Activated CD8-positive, alpha-beta memory T cell treated with anti-CD3 and anti-CD28 coated beads for 48 hours (primary cell): Measurements from ENCODE around the gene MEIOB.

Source experiments
- DNase-seq, 3 experiments: peaks; one replicate each; pipeline ENCODE4 v3.0.0-alpha.2; 2020; ENCODE audit warnings: low read depth in 2 of 3, low spot score in 2 of 3

MEIOB gene

DNA sequence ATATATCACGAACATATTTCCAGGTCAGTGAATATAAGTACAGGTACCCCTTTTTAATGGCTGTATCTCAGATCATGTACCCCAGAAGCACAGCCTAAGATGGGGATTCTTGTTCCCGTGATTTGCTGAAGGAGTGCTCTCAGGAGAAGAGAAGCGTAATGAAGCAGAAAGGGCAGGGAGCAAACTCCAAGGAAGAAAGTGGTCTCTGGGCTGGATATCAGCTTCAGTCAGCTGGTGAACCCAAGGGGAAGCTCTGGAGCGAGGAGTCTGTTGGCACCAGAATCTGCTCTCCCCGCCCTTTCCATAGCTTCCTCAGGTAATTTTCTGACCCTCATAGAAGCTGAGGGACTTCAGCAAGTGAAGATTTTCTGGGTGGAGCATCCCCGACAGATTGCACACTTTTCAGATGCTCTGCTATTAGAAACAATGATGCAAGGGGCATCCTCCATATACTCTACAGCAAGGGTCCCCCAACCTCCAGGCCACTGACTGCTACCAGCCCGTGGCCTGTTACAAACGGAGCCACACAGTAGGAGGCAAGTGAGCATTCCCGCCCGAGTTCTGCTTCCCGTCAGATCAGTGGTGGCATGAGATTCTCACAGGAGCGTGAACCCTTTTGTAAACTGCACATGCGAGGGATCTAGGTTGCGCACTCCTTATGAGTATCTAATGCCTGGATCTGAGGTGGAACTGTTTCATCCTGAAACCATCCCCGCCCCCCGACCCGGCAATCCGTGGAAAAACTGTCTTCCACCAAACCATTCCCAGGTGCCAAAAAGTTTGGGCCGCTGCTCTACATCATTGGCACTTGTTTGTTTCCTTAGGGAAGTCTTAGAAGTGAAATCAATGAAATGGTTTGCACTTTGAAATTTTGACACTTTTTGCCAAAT is 40.5 kb downstream of the MEIOB start:
- DNase-seq = no peak

DNA sequence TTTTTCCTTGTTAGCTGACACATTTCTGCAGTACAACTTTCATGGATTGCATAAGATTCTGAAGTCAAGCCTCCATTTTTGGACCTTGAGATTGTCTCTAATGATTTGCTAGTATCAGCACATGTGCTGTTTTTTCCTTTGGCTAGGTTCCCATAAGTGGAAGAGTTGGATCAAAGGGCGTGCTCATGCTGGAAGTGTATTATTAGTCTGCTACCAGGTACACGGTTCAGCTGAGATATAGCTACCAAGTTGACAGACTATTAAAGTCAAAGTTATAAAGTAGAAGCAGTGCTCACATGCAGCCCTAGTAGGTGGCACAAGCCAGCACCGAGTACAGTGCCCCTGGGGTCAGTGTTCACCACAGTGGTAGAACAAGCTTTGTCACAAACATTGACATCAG is 41.8 kb downstream of the MEIOB start:
- DNase-seq = no peak

DNA sequence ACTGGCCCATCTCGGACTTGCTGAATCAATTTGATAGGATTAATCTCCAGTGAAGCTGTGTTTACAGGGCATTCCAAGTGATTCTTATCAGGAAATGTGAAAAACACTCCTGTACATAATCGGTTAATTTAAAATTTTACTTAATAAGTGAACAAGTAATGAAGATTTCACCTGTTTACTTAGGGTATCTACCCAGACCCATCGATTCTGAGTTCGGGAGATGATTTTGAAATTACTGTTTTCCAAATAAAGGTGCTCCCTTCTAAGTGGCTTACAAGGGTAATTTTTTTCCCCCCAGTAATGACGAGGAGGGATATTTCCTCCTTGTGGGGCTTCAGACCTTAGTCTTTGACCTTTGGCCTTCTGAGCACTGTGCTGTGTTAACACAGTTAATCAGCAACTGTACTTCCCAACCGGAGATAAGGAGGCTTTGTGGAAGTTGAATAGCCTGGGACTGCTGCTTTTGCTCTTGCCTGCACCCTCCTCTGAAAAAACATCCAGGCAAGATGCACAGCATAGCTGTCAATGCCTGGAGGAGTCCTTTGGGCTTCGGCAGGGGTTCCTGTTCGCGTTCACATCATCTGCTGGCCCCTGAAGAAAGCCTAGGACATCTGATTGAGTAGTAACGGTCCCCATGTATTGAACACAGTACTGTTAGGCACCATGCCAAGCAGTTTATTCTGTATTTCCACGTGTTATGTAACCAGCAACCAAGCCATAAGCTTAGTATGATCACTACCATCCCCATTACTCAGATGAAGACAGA is 43.1 kb downstream of the MEIOB start:
- DNase-seq = no peak

DNA sequence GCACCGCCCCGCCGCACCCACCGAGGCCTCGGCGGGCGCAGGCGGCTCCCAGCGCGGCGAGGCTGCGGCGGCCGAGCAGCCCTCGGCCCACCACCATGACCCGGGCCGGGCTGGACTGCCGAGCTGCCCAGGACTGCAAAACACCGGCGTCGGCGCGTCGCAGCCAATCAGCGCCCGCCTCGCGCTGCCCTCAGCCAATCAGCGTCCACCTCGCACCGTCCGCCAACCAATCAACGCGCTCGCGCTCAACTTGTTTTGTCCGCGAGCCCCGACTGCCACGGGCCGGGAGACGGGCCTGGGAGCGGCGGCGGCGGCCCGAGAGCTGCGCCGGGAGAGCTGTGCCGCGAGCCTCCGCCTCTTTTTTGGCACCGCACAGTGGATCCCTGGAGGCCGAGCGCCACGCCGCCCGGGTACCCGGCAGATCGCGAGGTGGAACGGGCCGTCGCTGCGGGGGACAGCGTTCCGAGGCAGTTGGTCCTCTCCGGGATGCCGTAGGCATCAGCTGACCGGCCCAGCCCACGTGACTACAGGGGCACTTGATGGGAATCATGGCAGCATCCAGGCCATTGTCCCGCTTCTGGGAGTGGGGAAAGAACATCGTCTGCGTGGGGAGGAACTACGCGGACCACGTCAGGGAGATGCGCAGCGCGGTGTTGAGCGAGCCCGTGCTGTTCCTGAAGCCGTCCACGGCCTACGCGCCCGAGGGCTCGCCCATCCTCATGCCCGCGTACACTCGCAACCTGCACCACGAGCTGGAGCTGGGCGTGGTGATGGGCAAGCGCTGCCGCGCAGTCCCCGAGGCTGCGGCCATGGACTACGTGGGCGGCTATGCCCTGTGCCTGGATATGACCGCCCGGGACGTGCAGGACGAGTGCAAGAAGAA is 45.0 kb downstream of the MEIOB start, which contains the start of the genes FAHD1 and HAGH:
FAHD1 (plus strand) TSS at position 516 of the 883 bp plus-strand sequence; CDS start at position 549, 33 bp downstream.
HAGH (minus strand) TSS at position 135 of the 883 bp plus-strand sequence; CDS start at position 97, 38 bp downstream.
- peak; percentile 80 to 90 (median 84) for DNase-seq

DNA sequence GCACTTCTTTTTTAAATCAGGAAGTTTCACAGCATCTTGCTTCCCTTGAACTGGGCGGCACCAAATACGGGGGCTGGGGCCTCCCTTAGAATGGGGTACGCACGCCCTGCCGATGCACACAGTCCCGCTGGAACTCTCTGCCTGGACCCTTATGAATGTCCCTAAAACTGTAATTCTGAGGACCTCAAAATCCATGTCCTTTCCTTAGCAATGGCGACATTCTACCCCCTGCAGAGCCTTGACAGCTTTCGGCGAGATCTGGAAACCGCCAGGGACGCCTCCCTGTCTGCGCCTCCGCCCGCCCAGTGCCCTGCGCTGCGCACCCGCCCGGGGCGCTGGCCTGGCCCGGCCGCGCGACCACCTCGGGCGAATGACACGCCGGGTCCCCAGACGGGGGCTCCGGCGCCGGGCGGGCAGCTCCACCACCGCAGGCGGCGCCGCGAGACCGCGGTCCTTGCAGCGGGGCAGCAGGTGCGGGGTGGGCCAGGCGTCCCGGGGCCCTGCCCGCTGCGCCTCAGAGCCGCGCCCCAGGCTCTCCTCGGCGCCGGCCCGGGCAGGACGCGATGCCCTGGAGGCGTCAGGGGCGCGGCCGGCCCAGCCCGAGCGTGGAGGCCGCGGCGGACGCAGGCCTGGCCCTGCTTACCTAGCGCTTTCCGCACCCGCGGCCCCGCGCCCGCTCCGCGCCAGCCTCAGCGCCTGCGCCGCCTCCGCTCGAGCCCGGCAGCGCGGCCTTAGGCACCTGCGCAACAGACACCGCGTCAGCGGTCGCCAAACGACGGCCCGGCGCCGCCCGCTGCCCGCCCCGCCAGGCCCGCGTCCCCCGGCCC is 45.9 kb downstream of the MEIOB start:
- DNase-seq = peak in 2 of 3 experiments; percentile 38 to 59

DNA sequence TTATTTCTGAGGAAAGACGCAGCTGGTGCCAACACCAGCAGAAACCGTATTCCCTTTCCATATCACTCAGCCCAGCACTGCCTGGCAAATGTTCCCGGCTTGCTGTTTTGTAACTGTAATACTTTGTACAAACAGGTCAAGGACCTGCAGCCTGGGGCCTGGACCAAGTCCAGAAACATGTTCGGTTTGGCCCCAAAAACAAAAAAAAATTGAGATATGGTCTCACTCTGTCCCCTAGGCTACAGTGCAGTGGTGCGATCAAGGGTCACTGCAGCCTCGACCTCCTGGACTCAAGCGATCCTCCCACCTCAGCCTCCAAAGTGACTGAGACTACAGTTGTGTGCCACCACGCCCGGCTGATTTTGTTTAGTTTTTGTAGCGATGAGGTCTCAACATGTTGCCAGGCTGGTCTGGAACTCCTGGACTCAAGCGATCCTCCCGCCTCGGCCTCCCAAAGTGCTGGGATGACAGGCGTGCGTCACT is 46.5 kb downstream of the MEIOB start:
- no peak for DNase-seq

DNA sequence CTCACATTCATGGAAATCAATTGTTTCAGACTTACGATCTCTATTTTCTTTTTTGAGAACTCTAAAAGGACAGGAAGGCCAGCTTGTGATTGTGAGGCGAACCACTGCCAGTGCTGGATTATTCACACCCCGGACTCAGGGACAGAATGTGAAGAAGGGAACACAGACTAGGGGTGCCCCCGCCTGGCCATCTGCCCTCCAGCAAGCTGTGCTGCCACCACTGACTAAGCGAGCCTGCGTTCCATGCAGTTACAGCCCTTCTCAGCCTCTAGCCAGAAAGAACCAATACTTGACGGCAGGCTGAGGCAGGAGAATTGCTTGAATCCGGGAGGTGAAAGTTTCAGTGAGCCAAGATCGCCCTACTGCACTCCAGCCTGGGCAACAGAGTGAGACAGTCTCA is 48.1 kb downstream of the MEIOB start:
- DNase-seq = no peak

DNA sequence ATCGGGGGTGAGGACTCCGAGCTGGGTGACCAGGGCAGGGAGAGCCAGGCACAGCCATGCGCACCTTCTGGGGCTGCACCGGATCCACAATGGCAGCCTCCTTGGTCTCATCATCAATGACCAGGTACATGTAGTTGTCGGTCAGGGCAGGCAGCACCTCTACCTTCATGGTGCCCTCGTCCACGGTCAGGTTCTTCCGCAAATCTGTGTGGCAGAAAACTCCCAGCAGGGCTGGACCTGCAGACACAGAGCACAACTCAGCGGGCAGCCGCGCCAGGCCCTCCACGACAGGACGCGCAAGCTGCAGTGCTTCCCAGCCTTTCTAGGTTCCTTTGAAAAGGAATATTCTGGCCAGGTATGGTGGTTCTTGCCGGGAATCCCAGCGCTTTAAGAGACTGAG is 49.2 kb downstream of the MEIOB start:
- DNase-seq = no peak

DNA sequence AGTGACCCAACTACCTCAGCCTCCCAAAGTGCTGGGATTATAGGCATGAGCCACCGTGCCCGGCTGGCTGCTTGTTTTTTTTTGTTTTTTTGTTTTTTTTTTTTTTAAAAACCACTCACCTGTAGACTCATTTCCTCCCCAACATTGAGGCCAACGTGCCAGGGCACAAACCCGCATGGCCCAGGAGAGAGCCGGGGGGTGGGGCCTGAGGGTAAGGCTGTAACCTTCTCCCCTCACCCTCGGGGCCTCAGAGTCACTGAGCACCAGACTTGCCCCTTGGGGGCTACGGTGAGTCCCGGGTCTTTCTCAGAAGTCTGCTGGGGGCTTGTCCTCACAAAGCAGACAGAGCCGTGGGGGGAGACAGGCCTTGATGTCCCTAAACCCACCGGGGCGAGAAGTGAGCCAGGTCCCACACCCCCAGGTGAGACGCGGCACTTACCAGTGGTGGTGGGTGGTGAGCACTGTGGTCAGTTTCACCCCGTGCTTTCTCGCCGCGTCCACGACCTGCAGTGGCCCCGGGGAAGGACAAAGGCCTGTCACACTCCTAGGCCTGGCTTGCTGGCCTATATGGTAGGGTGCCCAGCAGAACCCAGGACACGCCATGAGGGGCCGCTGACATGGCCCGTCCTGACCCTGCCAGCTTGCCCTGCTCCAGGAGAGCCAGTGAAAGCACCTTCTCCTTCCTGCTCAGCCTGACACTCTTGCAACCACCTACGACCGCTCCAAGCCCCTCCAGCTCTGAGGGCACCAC is 49.9 kb downstream of the MEIOB start:
- DNase-seq = no peak

DNA sequence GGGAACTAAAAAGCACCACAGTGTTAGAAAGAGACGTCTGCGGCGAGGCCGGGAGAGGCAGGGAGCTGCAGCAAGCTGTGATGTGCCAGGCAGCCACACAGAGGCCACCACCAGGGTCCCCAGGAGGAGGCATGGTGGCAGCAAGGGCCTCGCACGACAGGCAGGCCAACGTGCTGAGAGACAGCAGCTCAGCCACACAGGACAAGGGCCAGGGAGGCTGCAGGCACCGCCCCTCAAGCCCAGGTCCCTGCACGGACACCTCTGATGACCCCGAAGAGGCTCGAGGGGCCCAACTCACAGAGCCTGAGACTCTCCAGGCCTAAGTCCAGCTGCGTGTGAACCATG is 51.0 kb downstream of the MEIOB start:
- no peak for DNase-seq

DNA sequence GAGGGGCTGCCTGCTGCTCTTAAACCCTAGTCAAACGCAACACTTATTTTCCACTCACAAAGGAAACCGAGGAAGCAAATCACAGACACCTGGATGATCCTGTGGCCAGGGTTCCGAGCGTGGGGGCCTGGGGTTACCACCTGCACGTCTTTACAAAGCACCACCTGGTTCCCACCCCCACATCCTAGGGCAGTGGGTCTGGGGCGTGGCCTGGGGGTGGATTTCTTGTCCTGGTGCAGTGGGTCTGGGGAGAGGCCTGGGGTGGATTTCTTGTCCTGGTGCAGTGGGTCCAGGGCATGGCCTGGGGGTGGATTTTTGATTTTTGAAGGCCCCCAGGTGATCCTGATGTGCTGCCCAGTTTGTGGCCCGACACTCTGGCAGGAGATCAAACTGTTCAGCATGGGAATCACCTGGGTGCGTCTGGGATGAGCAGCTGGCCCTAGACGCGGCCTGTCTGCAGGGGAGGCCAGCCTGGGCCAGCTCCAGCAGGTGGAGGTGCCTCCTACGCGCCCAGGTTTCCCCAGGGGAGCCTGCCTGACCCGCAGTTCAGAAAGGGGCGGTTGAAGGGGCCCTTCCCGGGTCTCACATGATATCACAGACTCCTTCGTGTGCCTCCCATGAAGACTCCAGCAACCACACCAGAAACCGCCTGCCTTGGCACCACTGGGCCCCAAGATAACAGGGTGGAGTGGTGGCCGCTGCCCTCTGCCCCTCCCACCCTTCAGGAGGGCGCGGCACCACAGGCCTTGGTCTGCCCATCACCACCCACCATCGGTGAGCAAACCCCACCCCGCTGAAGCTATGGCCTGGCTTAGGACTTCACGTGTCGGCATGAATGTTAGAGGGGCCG is 51.6 kb downstream of the MEIOB start:
- no peak for DNase-seq

DNA sequence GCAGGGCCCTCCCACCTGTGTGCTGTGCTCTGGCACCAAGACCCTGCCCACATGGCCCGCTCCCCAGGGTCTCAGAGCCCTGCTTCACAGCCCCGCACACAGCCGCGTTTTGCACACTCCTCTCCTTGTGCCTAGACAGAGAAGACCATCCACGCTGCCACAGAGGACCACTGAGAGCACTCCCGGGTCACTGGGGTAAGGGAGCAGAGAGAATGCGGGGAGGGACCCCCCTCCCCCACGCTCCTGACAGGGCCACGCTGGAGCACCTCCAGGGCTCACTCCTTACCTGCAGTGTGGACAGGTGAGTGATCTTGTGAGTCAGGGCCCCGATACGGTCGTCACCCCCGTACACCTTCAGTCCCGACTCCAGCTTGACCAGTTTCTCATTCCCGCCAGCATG is 52.4 kb downstream of the MEIOB start:
- DNase-seq = no peak

DNA sequence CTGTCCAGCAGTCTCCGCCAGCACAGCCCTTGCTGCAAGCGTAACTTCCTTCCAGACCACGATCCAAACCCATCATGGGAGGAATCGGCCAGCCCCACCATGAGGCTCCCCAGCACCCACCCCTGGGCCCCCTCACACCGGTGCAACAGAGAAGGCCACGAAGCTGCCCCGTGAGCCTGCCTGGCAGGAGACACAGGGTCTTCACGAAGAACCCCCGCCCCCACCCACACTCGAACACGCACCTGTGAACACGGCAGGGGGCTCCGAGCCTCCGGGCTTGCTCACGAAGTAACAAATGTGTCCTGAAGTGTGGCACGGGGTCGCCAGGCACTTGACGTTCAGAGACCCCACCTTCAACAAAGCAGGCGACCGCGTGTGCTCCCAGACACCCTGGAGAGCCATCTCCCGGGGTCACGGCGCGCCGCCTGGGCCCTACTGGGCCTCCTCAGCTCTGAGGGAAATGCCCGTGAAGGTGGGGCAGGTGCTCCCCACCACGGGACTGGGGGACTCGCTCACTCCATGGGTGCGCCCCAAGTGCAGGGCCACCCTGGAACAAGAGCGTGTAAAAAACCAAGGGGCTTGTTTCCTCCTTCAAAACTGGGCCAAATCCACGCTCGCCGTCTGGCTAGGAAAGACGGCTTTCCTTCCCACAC is 53.0 kb downstream of the MEIOB start:
- no peak for DNase-seq

DNA sequence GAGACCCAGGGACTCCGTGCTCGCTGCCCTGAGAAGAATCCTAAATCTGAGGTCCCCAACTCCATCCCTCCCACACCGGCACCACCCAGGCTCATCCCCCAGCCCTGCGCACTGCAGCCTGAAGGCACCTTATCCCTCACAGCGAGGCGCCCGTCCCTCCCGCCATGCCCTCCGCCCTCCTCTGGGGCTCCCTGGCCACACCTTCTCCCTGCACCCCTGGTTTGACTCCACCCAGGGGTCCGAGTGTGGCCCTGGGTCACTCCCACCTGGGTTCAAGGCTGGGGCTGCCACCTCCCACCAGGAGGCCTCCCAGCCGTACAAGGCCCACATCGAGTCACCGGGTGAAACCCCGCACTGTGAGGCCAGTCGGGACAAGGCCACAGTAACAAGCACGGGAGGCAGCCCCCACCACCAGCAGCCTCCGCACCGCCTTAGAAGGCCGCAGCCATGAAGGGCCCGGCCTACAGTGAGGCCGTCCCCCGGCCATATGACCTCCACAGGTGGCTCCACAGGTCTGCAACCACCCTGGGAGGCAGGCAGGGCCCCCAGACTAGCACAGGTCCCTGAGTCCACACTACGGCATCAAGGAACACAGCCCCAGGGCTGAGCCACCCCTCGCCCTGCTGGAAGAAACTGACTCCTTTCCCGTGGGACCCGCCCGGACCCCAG is 53.6 kb downstream of the MEIOB start:
- no peak for DNase-seq

DNA sequence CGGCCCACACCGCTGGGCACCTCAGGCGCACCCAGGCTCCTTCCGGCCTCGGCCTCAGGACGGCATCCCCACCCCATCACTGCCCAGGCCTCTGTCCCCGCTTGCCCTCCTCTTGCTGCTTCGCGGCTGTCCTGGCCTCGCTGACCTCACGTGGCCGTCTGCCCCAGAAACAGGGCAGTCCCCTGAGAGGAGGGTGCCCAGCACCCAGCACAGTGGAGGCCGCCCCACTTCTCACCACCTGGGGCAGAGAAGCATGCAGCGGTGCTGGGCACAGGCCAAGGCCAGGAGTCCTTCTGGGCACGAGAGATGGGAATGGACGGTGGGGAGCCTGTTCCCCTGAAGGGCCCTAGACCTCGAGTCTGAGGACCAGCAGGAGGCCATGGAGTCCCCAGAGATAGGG is 54.2 kb downstream of the MEIOB start:
- no peak for DNase-seq

DNA sequence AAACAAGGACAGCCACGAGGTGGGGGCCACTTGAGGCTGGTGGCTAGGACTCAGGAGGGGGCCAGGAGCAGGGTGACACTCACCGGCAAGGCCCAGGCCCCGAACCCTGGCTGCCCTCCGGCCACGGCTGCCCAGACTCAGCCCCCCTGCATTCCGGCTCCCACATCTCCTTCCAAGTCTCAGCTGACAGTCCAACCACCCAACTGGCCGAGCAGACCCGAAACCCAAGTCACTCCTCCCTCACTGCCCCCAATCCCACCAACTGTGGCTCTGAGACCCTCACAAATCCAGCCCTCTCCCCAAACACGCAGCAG is 54.7 kb downstream of the MEIOB start:
- no peak for DNase-seq

DNA sequence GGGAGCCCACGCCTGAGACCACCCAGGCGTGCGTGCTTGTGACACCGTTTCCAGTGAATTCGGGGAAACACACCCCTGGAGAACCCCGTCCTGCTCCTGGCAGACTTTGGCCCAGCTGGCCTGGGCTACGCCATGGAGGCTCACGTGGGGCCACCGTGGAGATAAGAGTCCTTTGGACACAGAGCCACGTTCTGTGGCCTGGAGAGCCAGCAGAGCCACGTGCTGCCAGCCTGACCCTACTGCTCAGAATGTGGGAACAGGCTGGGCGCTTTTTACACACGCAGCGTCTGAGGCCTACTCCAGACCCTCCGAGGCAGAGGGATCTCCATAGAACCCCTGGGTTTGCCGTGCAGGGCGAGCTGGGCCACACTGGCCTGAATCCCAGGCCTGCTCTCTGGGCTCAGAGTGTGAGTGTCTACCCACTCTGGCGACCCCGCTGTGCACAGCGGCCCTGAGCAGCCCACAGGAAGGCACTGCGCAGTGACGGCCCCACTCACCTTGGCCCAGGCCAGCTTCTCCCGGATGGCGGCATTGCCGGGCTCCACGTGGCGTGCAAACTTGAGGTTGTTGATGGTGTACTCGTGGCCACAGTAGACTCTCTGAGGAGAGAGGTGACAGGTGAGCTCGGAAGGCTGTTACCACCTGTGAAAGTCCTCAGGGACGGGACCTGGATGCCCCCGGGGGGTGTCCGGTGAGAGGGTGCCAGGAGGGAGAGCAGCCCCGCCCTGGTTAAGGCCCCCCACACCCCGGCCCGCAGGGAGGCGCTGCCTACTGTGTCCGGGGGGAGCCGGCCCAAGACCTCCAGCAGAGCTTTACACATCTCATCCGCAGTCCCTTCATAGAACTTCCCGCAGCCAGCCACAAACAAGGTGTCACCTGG is 55.3 kb downstream of the MEIOB start:
- DNase-seq = no peak
